Stimulated activated CD4-positive, alpha-beta T cell treated with anti-CD3 and anti-CD28 coated beads, Interleukin-1b, Interleukin-23, amount 100 ng/mL, for 48 hours (primary cell): ENCODE results near the gene CITED1.

Experiments
- DNase-seq: peaks from one replicate; pipeline ENCODE4 v3.0.0-alpha.2; 2020

CITED1 gene

DNA sequence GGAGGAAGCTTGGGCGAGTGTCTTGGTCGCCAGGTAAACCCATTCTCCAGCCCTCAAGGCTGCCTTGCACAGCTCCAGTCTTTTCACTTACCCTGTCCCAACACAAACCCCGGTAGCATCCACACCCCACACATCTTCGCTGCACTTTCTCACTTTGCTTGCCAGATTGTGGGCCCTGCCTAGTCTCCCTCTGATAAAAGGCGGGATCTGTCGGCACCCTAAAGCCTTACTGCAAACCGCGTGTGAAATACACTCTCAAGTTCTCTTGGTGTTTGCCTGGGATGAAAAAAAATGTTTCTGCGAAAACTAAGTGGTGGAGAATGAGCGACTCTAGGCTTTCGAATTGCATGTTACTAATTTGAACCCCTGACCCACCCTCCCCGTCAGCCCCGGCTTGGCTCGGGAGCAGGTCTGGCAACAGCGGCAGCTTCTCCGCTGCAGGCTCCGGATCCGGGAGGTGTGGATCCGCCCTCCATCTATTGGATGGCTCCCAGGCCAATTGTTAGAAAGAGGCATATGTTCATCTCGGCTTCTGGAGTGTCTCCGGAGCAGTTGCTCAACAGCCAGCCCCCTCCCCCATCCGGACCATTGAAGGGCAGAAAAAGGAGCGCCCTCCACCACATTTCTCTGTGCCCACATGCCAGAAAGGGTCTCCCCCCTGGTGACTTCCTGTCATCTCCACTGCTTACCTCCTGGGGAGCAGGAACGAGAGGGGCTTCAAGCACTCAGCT lies 3.0 kb upstream of the CITED1 start:
- peak; percentile 11 for DNase-seq

GRCh38 chrX:72308209-72308565 lies 2.5 kb upstream of the CITED1 start:
- DNase-seq, result no peak

DNA sequence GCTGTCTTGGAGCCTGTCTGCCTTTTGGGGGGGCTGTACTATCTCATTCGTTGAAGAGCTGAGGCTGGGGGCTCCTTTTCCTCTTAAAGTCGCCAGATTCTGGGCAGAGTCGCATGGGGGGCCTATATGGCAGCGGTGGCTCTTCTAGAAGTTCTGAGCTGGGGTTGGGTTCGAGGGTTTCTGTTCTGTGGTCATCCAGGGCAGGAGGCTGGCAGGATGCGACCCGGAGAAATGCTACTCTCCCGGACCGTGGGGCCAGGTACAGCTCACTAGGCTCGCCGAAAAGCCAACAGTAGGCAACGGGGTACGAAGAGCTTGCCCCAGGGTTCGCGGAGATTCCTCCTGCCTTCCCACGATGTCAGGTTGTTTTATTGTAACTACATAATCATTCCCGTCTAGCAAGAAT lies 1.9 kb upstream of the CITED1 start:
- DNase-seq, result no peak

DNA sequence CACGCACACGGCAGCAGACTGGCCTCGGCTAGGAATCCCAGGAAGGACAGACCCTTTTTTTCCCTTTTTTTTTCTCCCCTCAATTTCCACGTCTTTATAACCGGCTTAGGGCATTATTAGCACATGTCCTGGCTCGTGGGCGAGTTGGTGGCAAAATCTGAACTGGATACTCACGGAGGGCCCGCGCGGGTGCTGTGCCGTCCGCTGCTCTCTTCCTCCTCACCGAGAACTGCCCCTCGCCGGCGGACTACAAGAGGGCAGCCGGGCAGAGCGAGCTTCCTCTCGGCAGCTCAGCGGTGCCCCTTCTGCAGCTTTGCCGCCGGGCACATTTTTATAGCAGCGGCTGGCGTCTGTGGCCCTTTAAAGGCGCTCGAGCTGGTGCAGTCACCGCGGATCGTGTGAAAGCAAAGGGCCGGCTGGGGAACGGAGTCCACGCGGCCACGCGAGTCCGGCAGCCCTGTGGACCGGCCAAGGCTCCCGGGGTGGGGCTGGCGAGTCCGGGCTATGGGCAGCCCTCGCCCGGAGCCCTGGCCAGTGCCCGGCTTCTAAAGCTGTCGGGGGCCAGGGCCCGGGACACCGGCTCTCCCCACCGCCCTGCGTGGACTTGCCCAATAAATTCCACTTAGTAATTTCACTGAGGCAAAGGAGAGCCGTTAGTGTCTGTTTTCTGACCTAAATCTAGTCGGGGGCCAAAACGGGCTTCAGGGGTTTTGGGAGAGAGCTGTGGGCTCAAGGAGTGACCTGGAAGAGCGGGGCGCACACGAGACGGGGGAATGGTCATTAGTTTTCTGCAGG lies 1.3 kb upstream of the CITED1 start:
- DNase-seq, result peak; percentile 3

- no peak for DNase-seq
Measured at GRCh38 chrX:72306085-72306801, 529 bp upstream of the CITED1 start.

GRCh38 chrX:72304877-72305276 lies 837 bp downstream of the CITED1 start:
- no peak for DNase-seq

DNA sequence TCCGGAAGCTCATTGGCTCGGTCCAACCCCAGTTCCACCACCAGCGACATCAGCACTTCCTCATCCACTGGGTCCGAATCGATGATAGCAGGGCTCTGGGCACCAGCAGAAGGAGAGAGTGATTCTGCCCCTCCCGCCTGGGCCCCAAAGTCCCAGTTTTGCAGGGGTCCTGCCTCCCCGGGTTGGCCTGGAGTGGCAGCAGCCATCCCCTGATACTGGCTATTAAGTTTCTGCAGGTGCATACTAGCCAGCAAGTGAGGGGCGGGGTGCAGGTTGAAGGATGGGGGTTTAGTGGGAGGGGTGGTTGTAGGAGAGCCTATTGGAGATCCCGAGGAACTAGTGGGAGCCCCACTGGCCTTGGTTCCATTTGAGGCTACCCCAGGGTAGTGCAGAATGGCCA lies 3.9 kb downstream of the CITED1 start:
- DNase-seq, result no peak

- no peak for DNase-seq
Measured at GRCh38 chrX:72299891-72300630, 5.7 kb downstream of the CITED1 start.

DNA sequence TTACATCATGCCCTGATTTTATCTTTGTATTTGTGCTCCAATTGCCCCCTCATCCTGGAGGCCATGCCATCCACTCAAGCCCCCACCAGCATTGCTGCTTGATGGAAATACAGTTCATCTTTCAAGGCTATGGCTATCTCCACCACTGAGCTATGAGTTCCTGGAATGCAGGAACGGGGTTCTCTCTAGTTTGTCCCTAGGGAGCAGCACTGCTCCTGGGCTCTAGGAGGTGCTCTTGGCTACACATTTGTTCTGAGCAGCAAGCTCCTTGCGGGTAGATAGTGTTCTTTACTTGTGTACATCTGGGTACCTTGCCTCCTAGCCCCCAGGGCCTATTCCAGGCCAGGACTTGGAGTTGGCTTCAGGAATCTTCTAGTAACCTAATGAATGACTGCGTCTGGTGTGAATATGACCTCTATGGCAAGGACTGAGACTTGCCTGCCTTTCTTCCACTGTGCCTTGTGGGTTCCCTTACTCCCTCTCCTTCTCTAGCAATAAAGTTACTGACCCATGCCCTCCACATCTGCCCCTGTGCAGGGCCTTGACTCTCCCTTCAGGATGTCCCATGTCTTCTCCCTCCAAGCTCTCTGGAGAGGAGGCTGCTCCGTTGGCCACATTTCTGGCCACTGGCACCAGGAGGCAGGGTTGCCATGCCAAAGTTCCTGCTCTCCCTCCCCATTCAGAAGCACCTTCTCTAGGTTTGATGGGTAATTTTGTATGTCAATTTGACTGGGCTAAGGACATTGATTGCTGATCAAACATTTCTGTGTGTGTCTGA lies 7.6 kb downstream of the CITED1 start:
- peak; percentile 11 for DNase-seq

DNA sequence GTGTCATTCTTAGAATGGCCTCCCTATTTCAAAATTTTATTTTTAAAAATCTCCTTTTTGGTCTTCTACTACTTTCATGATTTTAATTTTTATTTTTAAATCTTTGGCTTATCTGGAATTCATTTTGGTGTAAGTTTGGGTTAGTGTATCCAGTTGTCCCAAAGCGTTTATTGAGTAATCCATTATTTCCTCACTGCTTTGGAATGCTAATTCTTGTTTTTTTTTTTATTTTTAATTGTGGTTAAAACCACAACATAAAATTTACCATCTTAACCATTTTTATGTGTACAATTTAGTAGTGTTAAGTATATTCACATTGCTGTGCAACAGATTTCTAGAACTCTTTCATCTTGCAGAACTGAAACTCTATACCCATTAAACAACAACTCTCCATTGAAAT lies 8.7 kb downstream of the CITED1 start:
- DNase-seq, result no peak

DNA sequence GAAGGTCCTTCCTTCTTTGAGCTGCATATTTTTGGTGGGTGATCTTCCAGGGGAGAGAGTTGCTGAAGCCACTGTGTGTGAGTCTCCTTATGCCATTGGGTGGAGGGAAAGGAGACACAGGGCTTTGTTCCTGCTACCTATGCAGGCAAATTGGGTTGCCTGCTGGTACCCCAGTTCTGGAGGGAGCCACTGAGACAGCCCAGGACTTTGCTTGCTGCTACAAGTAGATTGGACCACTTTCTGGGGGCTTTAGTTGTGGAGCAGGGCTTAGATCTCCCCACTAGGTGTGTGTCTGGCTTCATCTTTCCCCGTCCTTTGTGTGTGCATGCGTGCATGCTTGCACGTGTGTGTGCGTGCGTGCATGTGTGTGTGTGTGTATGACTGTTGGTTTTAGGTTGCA lies 10.0 kb downstream of the CITED1 start:
- no peak for DNase-seq

DNA sequence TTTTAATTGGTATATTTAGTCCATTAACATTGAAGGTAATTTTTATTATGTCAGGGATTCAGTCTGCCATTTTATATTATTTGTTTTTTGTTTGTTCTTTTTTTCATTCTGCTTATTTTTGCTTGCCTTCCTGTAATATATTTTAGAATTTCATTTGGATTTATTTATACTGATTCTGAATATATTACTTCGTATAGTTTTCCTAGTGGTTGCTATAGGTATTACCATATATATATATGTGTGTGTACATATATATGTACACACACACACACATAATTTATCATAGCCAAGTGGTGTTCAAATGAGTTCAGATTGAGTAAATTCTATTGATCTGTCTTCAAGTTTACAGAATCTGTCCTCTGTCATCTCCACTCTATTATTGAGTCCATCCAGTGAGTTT lies 11.2 kb downstream of the CITED1 start:
- no peak for DNase-seq

- no peak for DNase-seq
Measured at GRCh38 chrX:72282302-72282701, 23.4 kb downstream of the CITED1 start.

GRCh38 chrX:72280321-72280845 lies 25.3 kb downstream of the CITED1 start:
- no peak for DNase-seq

- DNase-seq, result no peak
Measured at GRCh38 chrX:72276478-72276953, 29.2 kb downstream of the CITED1 start.

GRCh38 chrX:72274526-72274925 lies 31.2 kb downstream of the CITED1 start:
- no peak for DNase-seq

GRCh38 chrX:72273718-72274117 lies 32.0 kb downstream of the CITED1 start:
- DNase-seq, result peak; percentile 23

DNA sequence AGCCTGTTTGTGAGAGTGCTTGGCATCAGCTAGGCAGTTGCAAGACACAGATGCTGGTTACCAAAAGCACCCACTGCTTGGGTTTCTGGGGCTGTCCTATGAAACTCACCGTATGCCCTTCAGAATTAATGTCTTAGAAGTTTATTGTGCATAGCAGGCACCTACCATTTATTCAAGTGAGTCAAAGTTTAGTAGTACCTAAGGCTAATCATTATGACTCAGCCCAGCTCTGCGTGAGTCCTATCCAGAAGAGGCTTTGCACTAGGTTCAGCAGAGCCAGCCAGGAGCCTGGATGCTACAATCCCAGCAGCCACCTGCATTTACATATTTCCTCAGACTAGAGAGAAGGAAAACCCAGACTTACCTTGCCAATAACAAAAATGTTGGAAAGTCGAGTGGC lies 32.8 kb downstream of the CITED1 start:
- no peak for DNase-seq

- DNase-seq, result no peak
Measured at GRCh38 chrX:72271812-72272211, 33.9 kb downstream of the CITED1 start.

DNA sequence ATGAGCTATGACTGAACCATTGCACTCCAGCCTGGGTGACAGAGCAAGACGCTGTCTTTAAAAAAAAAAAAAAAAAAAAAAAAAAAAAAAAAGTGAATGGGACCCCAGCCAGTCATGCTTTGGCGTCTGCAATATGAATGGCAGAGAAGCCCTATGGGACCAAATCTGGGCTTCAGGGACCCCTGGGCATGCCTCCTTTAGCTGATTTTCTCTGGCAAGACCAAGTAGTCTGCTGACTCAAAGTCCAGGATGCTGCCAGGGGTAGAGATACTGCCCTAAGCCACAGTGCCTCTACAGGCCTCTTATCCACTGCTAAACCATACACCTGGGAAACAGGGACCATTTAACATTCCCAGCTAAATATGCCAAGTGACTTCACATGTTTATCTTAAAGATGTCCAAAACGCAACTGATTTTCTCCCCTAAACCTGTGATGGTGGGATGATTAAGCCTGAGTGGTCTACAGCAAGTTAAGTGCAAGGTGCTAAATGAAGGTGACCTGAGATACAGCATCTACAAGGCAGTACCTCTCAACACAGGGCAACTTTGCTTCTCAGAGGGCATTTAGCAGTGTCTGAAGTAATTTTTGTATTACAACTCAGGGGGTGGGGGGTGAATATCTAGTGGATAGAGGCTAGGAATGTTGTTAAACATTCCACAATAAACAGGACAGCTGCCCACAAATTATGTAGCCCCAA lies 34.5 kb downstream of the CITED1 start:
- DNase-seq, result no peak

DNA sequence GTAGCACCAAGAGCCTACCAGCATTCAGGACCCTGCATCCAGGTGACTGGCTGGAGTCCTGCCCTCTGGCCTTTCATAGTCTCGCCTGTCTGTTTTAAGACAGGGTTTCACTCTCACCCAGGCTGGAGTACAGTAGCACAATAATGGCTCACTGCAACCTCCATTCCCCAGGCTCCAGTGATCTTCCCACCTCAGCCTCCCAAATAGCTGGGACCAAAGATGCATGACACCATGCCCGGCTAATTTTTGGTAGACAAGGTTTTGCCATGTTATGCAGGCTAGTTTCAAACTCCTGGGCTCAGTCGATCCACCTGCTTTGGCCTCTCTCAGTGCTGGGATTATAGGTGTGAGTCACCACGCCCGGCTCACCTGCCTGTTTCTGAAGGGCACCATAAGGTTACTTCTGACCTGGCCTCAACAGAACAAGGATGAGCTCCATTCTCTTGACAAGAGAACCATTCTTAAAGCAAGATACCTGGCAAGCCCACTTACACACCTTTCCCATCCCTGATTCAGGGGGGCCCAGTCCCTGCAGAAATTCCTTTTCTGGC lies 35.3 kb downstream of the CITED1 start:
- no peak for DNase-seq
